ENCODE results near the gene RFK.

RFK gene

DNA sequence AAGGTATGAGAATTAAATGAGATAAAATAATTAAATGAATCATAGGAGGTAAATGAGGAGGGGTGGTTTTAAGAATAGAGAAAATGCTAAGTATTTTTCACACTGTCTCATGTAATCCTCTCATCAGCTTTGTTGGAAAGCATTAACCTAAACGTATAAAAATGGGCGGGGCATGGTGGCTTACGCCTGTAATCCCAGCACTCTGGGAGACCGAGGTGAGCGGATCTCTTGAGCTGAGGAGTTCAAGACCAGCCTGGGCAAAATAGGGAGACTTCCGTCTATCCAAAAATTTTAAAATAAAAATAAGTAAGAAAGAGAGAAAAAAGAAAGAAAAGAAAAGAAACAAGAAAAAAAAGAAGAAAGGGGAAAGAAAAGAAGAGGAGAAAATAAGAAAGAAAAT, 1.9 kb upstream of the RFK start:
- Histone ChIP-seq H3K4me2 (ENCODE audit: low read length) (no peak overlapping the region), H4K12ac (ENCODE audit: low read depth, low read length) (no peak overlapping the region), H3K9me3 (ENCODE audit: insufficient read depth, low read depth, low read length) (no peaks in the 10 kb centered on the region), H3K79me1 (ENCODE audit: low read length) (peaks cover 17% of the 10 kb centered on the region), H2AK5ac (ENCODE audit: low read length) (no peak overlapping the region), H4K91ac (ENCODE audit: low read depth, low read length) (no peak overlapping the region), H3K4me1 (ENCODE audit: control insufficient read depth in 1 of 2, insufficient read depth in 2 of 2, low read length in 2 of 2) (peaks cover 2 to 8% of the 10 kb centered on the region in 2 experiments), H3K79me2 (ENCODE audit: control insufficient read depth, insufficient read depth, low read length, poor library complexity) (peaks cover 10% of the 10 kb centered on the region), H3K23ac (ENCODE audit: low read length) (no peak overlapping the region), H2AFZ (ENCODE audit: insufficient read depth, low read length, poor library complexity) (no peak overlapping the region), H2BK5ac (ENCODE audit: low read depth, low read length, poor library complexity) (no peak overlapping the region), H3K4me3 (ENCODE audit: low read depth, low read length) (no peak overlapping the region), H3K36me3 (ENCODE audit: control insufficient read depth in 1 of 2, insufficient read depth in 2 of 2, low read length in 2 of 2) (peaks cover 2% of the 10 kb centered on the region in 2 experiments), H3K4ac (ENCODE audit: low read depth, low read length) (no peak overlapping the region), H3K9ac (ENCODE audit: low read length) (no peak overlapping the region), H3K27me3 (ENCODE audit: insufficient read depth, low read length) (no peaks in the 10 kb centered on the region), H3K27ac (ENCODE audit: low read depth, low read length) (no peak overlapping the region), H2BK12ac (ENCODE audit: low read length) (no peak overlapping the region), H2BK120ac (ENCODE audit: insufficient read depth, low read length, poor library complexity) (no peak overlapping the region), H3K18ac (ENCODE audit: low read length) (no peak overlapping the region), H4K8ac (ENCODE audit: low read depth, low read length) (no peak overlapping the region), H3K14ac (ENCODE audit: low read length) (no peak overlapping the region)
- no peak for DNase-seq
- WGBS (ENCODE audit: extremely low coverage, insufficient coverage, insufficient read length): no CpG with 5 or more reads among the region's 6 CpGs

DNA sequence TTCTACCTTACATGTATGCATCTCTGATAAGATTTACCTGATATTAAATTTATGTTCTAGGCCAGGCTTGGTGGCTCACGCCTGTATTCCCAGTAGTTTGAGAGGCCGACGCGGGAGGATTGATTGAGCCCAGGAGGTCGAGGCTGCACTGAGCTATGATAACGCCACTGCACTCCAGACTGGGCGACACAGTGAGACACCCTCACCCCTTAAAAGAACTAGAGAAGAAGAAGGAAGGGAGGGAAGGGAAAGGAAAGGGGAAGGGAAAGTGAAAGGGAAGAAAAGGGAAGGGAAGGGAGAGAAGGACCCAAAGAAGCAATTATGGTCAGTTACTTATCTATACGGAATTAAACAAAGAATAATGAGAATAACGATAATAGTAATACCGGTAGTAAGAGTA, 1.2 kb upstream of the RFK start:
- Histone ChIP-seq H2BK5ac (ENCODE audit: low read depth, low read length, poor library complexity) (peak overlapping the region; percentile 10), H3K27me3 (ENCODE audit: insufficient read depth, low read length) (no peaks in the 10 kb centered on the region), H2AK5ac (ENCODE audit: low read length) (peak overlapping the region; percentile 21), H2BK12ac (ENCODE audit: low read length) (peak overlapping the region; percentile 85), H4K12ac (ENCODE audit: low read depth, low read length) (no peak overlapping the region), H3K18ac (ENCODE audit: low read length) (no peak overlapping the region), H2AFZ (ENCODE audit: insufficient read depth, low read length, poor library complexity) (no peak overlapping the region), H3K4me2 (ENCODE audit: low read length) (peak overlapping the region; percentile 20), H3K79me2 (ENCODE audit: control insufficient read depth, insufficient read depth, low read length, poor library complexity) (peaks cover 10% of the 10 kb centered on the region), H3K9me3 (ENCODE audit: insufficient read depth, low read depth, low read length) (no peaks in the 10 kb centered on the region), H3K79me1 (ENCODE audit: low read length) (peaks cover 17% of the 10 kb centered on the region), H3K4me1 (ENCODE audit: control insufficient read depth in 1 of 2, insufficient read depth in 2 of 2, low read length in 2 of 2) (peaks cover 2 to 7% of the 10 kb centered on the region in 2 experiments), H3K4ac (ENCODE audit: low read depth, low read length) (no peak overlapping the region), H4K8ac (ENCODE audit: low read depth, low read length) (no peak overlapping the region), H3K4me3 (ENCODE audit: low read depth, low read length) (no peak overlapping the region), H3K23ac (ENCODE audit: low read length) (no peak overlapping the region), H4K91ac (ENCODE audit: low read depth, low read length) (peak overlapping the region; percentile 38), H3K14ac (ENCODE audit: low read length) (peak overlapping the region; percentile 9), H3K27ac (ENCODE audit: low read depth, low read length) (peak overlapping the region; percentile 50), H3K36me3 (ENCODE audit: control insufficient read depth in 1 of 2, insufficient read depth in 2 of 2, low read length in 2 of 2) (peaks cover 2 to 3% of the 10 kb centered on the region in 2 experiments), H2BK120ac (ENCODE audit: insufficient read depth, low read length, poor library complexity) (peak overlapping the region; percentile 21), H3K9ac (ENCODE audit: low read length) (peak overlapping the region; percentile 68)
- no CpG with 5 or more reads among the region's 10 CpGs for WGBS (ENCODE audit: extremely low coverage, insufficient coverage, insufficient read length)
- DNase-seq: no peak

DNA sequence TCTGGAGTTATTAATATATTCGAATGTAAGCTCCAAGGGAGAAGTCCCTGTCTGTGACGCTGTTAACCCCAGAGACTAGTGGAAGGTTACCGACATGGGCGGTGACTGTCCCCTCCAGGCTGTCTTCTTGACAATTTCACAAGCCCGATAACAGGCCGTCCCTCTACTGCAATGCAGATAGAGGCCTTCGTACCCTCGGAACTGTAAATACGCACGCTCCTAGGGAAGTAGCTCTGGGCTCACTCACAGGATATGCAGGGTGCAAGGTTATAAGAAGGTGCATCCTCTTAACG, 680 bp upstream of the RFK start:
- H2BK120ac ChIP-seq (ENCODE audit: insufficient read depth, low read length, poor library complexity): peak overlapping the region; percentile 60
- H3K9me3 ChIP-seq (ENCODE audit: insufficient read depth, low read depth, low read length): no peaks in the 10 kb centered on the region
- H3K14ac ChIP-seq (ENCODE audit: low read length): peak overlapping the region; percentile 21
- H4K91ac ChIP-seq (ENCODE audit: low read depth, low read length): peak overlapping the region; percentile 78
- H4K8ac ChIP-seq (ENCODE audit: low read depth, low read length): peak overlapping the region; percentile 63
- DNase-seq: peak; percentile 85 to 89
- peak overlapping the region; percentile 66 for H3K4me3 ChIP-seq (ENCODE audit: low read depth, low read length)
- H2AK5ac ChIP-seq (ENCODE audit: low read length): no peak overlapping the region
- no peaks in the 10 kb centered on the region for H3K27me3 ChIP-seq (ENCODE audit: insufficient read depth, low read length)
- H3K27ac ChIP-seq (ENCODE audit: low read depth, low read length): peak overlapping the region; percentile 95
- peaks cover 17% of the 10 kb centered on the region for H3K79me1 ChIP-seq (ENCODE audit: low read length)
- peaks cover 10% of the 10 kb centered on the region for H3K79me2 ChIP-seq (ENCODE audit: control insufficient read depth, insufficient read depth, low read length, poor library complexity)
- H3K36me3 ChIP-seq (ENCODE audit: control insufficient read depth in 1 of 2, insufficient read depth in 2 of 2, low read length in 2 of 2): peaks cover 3 to 5% of the 10 kb centered on the region in 2 experiments
- WGBS (ENCODE audit: extremely low coverage, insufficient coverage, insufficient read length): no CpG with 5 or more reads among the region's 11 CpGs
- peak overlapping the region; percentile 11 for H3K4ac ChIP-seq (ENCODE audit: low read depth, low read length)
- no peak overlapping the region for H2BK12ac ChIP-seq (ENCODE audit: low read length)
- peak overlapping the region; percentile 75 for H3K9ac ChIP-seq (ENCODE audit: low read length)
- peak overlapping the region; percentile 86 for H2BK5ac ChIP-seq (ENCODE audit: low read depth, low read length, poor library complexity)
- no peak overlapping the region for H3K23ac ChIP-seq (ENCODE audit: low read length)
- H4K12ac ChIP-seq (ENCODE audit: low read depth, low read length): no peak overlapping the region
- H3K4me1 ChIP-seq (ENCODE audit: control insufficient read depth in 1 of 2, insufficient read depth in 2 of 2, low read length in 2 of 2): peaks cover 0 to 4% of the 10 kb centered on the region in 2 experiments
- H3K18ac ChIP-seq (ENCODE audit: low read length): peak overlapping the region; percentile 4
- peak overlapping the region; percentile 6 for H2AFZ ChIP-seq (ENCODE audit: insufficient read depth, low read length, poor library complexity)
- H3K4me2 ChIP-seq (ENCODE audit: low read length): peak overlapping the region; percentile 68

DNA sequence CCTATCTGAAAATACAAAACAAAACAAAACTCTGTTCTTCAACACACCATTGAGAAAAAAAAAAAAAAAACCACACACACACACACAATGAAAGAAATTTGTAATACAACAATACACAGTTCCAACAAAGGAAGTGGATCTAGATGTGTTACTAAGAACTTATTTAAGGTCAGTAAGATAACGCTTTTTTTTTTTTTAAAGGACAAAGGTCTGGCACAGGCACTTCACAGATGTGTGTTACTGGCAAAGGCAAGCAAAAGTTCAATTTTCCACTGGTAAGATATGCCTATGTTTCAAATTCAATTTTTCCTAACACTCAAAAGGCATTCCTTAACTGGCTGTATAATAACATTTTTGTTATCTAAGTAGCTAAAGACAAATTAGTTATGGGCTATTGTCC, 3.6 kb downstream of the RFK start:
- Histone ChIP-seq H3K27ac (ENCODE audit: low read depth, low read length) (no peak overlapping the region), H4K91ac (ENCODE audit: low read depth, low read length) (no peak overlapping the region), H3K79me1 (ENCODE audit: low read length) (peaks cover 17% of the 10 kb centered on the region), H3K9me3 (ENCODE audit: insufficient read depth, low read depth, low read length) (no peaks in the 10 kb centered on the region), H2BK12ac (ENCODE audit: low read length) (no peak overlapping the region), H3K4me3 (ENCODE audit: low read depth, low read length) (no peak overlapping the region), H2BK120ac (ENCODE audit: insufficient read depth, low read length, poor library complexity) (no peak overlapping the region), H3K36me3 (ENCODE audit: control insufficient read depth in 1 of 2, insufficient read depth in 2 of 2, low read length in 2 of 2) (peaks cover 11 to 12% of the 10 kb centered on the region in 2 experiments), H4K8ac (ENCODE audit: low read depth, low read length) (no peak overlapping the region), H3K14ac (ENCODE audit: low read length) (no peak overlapping the region), H3K27me3 (ENCODE audit: insufficient read depth, low read length) (no peaks in the 10 kb centered on the region), H3K79me2 (ENCODE audit: control insufficient read depth, insufficient read depth, low read length, poor library complexity) (peaks cover 10% of the 10 kb centered on the region), H3K23ac (ENCODE audit: low read length) (no peak overlapping the region), H2AFZ (ENCODE audit: insufficient read depth, low read length, poor library complexity) (no peak overlapping the region), H4K12ac (ENCODE audit: low read depth, low read length) (no peak overlapping the region), H3K9ac (ENCODE audit: low read length) (no peak overlapping the region), H3K4me2 (ENCODE audit: low read length) (no peak overlapping the region), H2BK5ac (ENCODE audit: low read depth, low read length, poor library complexity) (no peak overlapping the region), H3K4ac (ENCODE audit: low read depth, low read length) (no peak overlapping the region), H2AK5ac (ENCODE audit: low read length) (no peak overlapping the region), H3K18ac (ENCODE audit: low read length) (no peak overlapping the region), H3K4me1 (ENCODE audit: control insufficient read depth in 1 of 2, insufficient read depth in 2 of 2, low read length in 2 of 2) (peaks cover 0 to 4% of the 10 kb centered on the region in 2 experiments)
- whole genome bisulfite sequencing (ENCODE audit: extremely low coverage, insufficient coverage, insufficient read length): no CpG with 5 or more reads among the region's 1 CpG
- DNase-seq: no peak
